Inflammatory macrophage treated with lipopolysaccharide for 4 hours (primary cell): ENCODE measurements around the gene CYB561D1.
A peak's percentile ranks its signal among the peaks of the same experiment; 100 is the strongest.

Experiments
- DNase-seq: peaks from one replicate; pipeline ENCODE4 v3.0.0-alpha.2; 2020

The CYB561D1 gene

GRCh38 chr1:109482242-109482641 lies 11.7 kb upstream of the CYB561D1 start:
- no peak for DNase-seq

DNA sequence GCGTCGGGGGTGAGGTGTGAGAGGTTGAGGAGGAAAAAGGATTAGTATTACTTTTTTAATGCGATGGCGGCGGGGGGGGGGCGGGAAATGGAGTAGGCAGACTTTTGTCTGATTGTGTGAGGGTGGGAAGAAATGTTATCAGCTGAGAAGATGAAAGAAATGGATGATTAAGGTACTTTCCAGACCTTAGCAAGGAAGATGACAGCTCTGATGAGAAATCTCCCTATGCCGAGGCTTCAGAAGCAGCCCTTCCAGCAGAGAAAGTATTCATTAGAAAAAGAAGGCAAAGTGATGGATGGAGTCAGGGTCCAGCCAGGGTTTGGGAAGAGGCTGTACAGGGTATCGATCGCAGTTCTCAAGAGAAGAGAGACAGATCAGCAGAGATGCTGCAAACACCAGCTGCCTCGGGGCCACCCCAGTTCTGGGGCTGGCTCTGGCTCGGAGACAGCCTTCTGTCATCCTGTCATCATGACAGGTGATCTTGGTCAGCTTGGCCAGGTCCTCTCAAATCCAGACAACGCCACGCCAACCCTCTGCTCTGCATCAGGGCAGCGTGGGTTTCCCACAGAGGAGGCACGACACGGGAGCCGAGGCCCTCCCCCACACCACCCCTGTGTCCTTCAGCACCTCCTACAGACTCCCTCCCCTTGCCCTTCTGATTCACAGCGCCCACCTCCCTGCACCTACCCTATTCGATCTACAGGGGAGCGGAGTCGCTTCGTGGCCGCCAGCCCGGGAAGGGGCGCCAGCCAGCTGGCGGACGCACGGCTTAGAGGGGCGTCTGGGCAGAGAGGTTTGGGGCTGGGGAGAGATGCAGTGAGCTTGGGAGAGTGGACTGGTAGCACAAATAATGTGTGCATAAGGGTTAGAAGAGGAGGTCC lies 10.9 kb upstream of the CYB561D1 start:
- DNase-seq: no peak

DNA sequence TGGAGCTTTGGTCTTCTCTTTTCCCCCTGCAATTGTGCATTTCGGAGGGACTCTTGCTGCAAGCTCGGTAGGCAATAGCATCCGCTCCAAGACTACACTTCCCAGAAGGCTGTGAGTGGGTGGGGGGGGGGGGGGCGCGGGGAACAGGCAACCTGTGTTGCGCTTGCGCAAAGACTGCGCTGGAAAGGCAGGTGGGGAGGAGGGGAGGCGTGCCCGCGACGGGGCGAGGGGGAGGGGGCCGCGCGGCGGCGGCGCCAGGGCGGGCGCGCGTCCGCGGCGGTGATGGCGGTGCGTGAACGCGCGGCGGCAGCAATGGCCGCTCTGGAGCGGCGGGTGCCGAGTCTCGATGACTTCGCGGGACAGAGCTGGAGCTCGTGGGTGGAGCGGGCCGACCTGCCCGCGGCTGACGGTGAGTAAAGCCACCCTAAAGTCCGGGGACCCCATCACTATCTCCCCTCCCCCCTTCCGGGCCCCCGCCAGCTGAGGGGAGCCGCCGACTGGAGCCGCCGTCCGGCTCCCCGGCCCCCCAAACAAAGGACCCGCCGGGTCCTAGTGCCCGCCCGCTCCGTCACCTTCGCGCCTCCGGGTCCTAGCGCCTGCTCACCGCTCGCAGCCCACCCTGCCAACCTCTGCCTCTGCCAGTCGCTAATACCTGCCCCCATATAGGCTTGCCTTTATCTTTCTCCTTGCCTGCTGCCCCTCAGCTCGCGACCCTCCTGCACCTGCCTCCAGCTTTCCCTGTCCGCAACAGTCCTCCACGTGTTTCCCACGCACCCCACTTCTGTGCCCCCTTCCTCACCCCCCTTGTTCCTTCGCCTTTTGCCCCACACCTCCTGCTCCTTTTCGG lies 10.0 kb upstream of the CYB561D1 start, which contains the start of gene ATXN7L2:
ATXN7L2 (plus strand) TSS at position 234 of the 847 bp plus-strand sequence; CDS start at position 283, 49 bp downstream.
- DNase-seq: peak; percentile 83

DNA sequence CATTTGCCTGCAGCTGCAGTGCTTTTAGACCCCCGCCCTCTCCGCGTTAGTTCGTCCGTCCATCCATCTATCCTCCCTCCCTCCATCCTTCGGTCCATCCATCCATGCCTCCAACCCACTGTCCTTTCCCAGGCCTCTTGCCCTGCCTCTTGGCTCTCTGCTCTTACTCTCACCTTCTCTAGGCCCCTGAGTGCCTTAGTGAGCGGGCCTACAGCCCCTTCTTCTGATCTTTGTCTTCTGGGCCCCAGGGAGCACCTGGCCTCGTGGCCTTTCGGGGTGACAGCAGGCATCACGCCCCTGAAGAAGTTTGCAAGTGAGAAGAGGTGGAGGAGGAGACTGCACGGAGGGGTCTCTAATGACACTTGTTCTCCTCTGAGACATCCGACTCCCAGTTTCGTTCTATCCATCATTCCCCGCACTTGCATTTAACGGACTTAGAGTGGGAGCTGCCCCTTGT lies 9.3 kb upstream of the CYB561D1 start:
- no peak for DNase-seq

GRCh38 chr1:109485001-109485400 lies 8.9 kb upstream of the CYB561D1 start:
- no peak for DNase-seq

DNA sequence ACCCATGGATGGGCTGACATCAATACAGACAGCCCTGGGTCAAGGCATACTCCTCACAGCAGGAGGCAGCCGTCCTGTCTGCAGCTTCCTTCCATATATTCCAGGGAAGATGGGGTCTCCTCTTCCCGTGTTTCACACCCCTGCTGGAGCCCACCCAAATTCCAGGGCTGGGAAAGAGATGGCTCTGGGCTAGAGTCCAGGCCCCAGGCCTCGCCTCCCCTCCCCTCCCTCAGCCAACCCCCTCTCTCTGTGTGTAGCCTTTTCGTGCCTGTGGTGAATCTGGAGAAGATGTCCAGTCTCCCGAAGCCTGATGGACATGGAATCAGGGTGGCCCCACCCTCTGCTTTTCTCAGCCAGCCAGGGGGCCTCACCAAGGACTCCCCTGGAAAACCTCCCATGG lies 6.6 kb upstream of the CYB561D1 start:
- DNase-seq: no peak

DNA sequence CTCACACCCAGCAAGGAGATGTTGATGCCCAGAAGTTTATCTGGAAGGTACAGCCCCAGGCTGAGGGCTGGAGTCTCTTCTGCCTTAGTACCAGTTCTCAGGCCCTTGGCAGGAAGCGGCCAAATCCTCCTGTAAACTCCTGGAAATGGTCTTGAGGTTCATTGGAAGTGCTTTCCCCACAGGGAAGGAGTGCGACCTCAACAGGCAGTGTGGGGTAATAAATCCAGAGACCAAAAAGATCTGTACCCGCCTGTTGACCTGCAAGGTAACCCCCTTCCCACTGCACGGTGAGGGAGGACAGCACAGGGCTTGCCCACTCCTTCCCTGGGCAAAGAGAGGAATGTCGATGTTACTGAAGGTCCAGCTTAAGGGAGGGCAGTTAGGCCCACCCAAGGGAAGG lies 5.7 kb upstream of the CYB561D1 start:
- no peak for DNase-seq

DNA sequence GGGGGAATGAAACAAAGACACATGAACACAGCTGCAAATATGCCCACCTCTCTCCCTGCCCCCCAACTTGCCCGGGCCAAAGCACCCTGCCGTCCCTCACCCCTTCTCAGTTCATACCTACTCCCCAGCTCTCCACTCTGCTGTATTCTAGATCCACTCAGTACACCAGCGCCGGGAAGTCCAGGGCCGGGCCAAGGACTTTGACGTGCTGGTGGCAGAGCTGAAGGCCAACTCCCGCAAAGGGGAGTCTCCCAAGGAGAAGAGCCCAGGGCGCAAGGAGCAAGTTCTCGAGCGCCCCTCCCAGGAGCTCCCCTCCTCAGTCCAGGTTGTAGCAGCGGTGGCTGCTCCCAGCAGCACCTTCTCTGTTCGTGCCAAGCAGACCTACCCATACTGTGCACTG lies 5.2 kb upstream of the CYB561D1 start:
- DNase-seq: no peak

GRCh38 chr1:109490029-109490933 lies 3.6 kb upstream of the CYB561D1 start:
- peak; percentile 72 for DNase-seq

- no peak for DNase-seq
Observed at GRCh38 chr1:109490934-109491302, 3.0 kb upstream of the CYB561D1 start.

DNA sequence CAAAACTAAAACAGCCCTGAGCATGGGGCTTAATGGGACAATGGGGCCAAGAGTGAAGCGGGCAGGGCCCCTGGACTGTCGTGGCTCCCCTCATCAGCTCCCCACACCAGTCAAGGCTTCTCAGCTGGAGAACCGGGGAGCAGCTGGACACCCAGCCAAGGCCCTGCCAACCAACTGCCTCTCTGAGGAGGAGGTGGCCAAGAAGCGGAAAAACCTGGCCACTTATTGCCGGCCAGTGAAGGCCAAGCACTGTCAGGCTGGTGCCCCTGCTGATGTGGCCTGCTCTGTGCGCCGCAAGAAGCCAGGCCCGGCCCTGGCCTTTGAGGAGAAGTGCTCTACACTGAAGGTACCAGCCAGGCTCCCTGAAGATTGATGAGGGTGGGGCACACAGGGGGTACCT lies 2.5 kb upstream of the CYB561D1 start:
- DNase-seq: no peak

- DNase-seq: no peak
Observed at GRCh38 chr1:109492779-109493178, 1.1 kb upstream of the CYB561D1 start.

GRCh38 chr1:109493227-109493626 lies 667 bp upstream of the CYB561D1 start:
- DNase-seq: no peak

- no peak for DNase-seq
Observed at GRCh38 chr1:109495738-109496137, 1.8 kb downstream of the CYB561D1 start.

- no peak for DNase-seq
Observed at GRCh38 chr1:109497449-109498160, 3.7 kb downstream of the CYB561D1 start.

DNA sequence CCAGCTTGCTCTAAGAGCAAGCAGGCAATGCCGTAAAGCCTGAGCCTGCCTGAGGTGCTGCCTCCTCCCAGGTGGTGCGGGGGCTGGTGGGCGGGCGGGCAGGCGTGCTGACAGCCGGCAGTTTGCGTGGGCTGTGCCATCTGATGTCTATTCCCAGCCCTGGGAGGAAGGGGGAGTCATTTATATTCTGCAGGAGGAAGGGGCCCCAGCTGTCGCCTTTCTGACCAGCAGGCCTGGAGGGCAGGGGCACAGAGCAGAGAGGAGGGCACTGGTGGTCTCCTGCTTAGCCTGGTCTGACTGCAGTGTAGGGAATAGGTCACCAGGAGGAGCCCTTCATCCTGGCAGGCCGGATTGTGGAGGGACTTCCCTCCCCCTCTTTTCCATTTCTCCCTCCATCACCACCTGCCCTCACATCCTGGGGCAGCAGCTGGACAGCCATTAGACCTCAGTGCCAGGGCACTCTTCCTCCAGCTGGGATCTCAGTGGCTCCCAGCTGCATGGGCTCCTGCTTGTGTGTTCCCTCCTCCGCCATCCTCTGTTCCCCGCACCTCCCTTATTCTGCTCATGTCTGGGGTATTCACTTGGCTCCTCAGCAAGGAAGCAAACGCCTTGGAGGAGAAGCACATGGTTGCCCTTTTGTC lies 4.4 kb downstream of the CYB561D1 start:
- DNase-seq: no peak

GRCh38 chr1:109499081-109499480 lies 5.2 kb downstream of the CYB561D1 start:
- DNase-seq: no peak

- peak; percentile 49 for DNase-seq
Observed at GRCh38 chr1:109499661-109500536, 6.0 kb downstream of the CYB561D1 start.

GRCh38 chr1:109500941-109501381 lies 7.1 kb downstream of the CYB561D1 start:
- no peak for DNase-seq

DNA sequence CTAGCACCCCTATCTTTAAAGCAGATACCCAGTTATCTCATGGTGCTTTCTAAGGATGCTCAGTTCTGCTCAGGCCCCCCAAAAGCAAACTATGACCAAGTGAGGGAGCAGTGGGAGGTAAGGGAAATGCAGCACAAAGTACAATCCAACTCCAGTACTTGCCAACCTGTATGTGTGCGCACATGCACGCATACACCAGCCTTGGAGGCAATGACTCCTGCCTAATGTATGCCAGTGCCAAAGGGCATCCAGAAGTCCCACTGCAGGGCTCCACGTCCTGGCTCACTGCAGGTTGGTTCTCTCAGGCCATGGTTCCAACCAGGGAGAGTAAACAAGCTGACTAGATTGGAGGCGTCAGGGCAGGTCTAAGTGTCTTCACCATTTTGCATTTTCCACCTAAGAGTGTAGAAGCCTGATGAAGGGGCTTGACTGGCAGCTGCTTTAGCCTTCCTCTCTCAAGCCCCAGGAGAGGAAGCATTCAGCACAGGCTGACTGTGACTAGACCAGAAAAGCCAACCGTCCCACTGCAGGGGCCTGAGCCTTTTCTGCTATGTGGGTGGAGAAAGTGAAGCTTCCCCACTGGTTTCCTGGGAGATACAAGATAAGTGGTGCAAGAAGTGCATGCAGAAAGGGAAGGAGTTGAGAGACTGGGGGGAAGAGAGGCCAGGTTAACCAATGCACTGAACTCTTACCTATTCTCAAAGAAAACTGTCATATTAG lies 7.9 kb downstream of the CYB561D1 start:
- DNase-seq: peak; percentile 73
